ENCODE measurements around the gene PTPN5. TPM values are rescaled to one million over a fixed set of nuclear protein-coding genes. Genes with fewer than 3 reads are reported as not detected.
"Not testable (repeated sequence)": the region's sequence is repeated elsewhere in the genome, so short reads cannot be mapped to it uniquely, and the experiment has no call there.

Gene PTPN5
- not detected for total RNA-seq

GRCh38 chr11:18791207-18791968 lies at the start of gene PTPN5:
Gene PTPN5, minus strand, starts transcription at chr11:18791798. Its CDS starts 19,840 bp downstream, at chr11:18771958.
- intact Hi-C loops (cut with micrococcal nuclease) = no loop called here
- Mint-ChIP-seq H3K4me3 (peak within 1 kb of the TSS; percentile 14), H3K4me1 (ENCODE audit: low read depth) (peaks cover 2% of the 10 kb centered on the region), H3K27ac (no peak within 1 kb of the TSS), H3K36me3 (ENCODE audit: low read depth) (no peaks in the 10 kb centered on the region), H3K9me3 (no peaks in the 10 kb centered on the region), H3K27me3 (ENCODE audit: low read depth) (peaks cover 39% of the 10 kb centered on the region)
- DNase-seq = no peak
- CTCF ChIA-PET = no interaction called here

- CTCF ChIA-PET = no interaction called here
- Mint-ChIP-seq H3K4me3 (no peak overlapping the region), H3K4me1 (ENCODE audit: low read depth) (no peaks in the 10 kb centered on the region), H3K9me3 (peaks cover 12% of the 10 kb centered on the region), H3K27me3 (ENCODE audit: low read depth) (peaks cover 26% of the 10 kb centered on the region), H3K36me3 (ENCODE audit: low read depth) (no peaks in the 10 kb centered on the region), H3K27ac (no peak overlapping the region)
- DNase-seq = no peak
- intact Hi-C loops (cut with micrococcal nuclease) = no loop called here
Measured at GRCh38 chr11:18836417-18836816, 44.8 kb upstream of the PTPN5 start.

GRCh38 chr11:18834754-18835466 lies 43.3 kb upstream of the PTPN5 start:
- intact Hi-C loops (cut with micrococcal nuclease) = no loop called here
- no peak for DNase-seq
- Mint-ChIP-seq H3K9me3 (peaks cover 5% of the 10 kb centered on the region), H3K4me1 (ENCODE audit: low read depth) (no peaks in the 10 kb centered on the region), H3K27me3 (ENCODE audit: low read depth) (peaks cover 31% of the 10 kb centered on the region), H3K27ac (no peak overlapping the region), H3K4me3 (no peak overlapping the region), H3K36me3 (ENCODE audit: low read depth) (no peaks in the 10 kb centered on the region)
- CTCF ChIA-PET = interaction anchor here (0.6 to 0.8 kb wide), 2 partner anchors 47 to 101 kb away, joined by 3 read pairs; no protein-coding TSS in a partner anchor

GRCh38 chr11:18820160-18820559 lies 28.6 kb upstream of the PTPN5 start:
- H3K9me3 Mint-ChIP-seq; H3K27me3 Mint-ChIP-seq (ENCODE audit: low read depth); CTCF ChIA-PET; H3K4me3 Mint-ChIP-seq; intact Hi-C loops (cut with micrococcal nuclease); DNase-seq; H3K36me3 Mint-ChIP-seq (ENCODE audit: low read depth); H3K4me1 Mint-ChIP-seq (ENCODE audit: low read depth); H3K27ac Mint-ChIP-seq: not testable (repeated sequence)

- Mint-ChIP-seq H3K36me3 (ENCODE audit: low read depth) (no peaks in the 10 kb centered on the region), H3K27me3 (ENCODE audit: low read depth) (no peaks in the 10 kb centered on the region), H3K9me3 (no peaks in the 10 kb centered on the region), H3K4me3 (no peak overlapping the region), H3K27ac (no peak overlapping the region), H3K4me1 (ENCODE audit: low read depth) (no peaks in the 10 kb centered on the region)
- CTCF ChIA-PET = interaction anchor here (0.6 to 2.3 kb wide), 4 partner anchors 25 to 709 kb away, joined by 3 to 9 read pairs (median 4); no protein-coding TSS in a partner anchor
- DNase-seq = no peak
- intact Hi-C loops (cut with micrococcal nuclease) = no loop called here
Measured at GRCh38 chr11:18804199-18804999, 12.8 kb upstream of the PTPN5 start.

DNA sequence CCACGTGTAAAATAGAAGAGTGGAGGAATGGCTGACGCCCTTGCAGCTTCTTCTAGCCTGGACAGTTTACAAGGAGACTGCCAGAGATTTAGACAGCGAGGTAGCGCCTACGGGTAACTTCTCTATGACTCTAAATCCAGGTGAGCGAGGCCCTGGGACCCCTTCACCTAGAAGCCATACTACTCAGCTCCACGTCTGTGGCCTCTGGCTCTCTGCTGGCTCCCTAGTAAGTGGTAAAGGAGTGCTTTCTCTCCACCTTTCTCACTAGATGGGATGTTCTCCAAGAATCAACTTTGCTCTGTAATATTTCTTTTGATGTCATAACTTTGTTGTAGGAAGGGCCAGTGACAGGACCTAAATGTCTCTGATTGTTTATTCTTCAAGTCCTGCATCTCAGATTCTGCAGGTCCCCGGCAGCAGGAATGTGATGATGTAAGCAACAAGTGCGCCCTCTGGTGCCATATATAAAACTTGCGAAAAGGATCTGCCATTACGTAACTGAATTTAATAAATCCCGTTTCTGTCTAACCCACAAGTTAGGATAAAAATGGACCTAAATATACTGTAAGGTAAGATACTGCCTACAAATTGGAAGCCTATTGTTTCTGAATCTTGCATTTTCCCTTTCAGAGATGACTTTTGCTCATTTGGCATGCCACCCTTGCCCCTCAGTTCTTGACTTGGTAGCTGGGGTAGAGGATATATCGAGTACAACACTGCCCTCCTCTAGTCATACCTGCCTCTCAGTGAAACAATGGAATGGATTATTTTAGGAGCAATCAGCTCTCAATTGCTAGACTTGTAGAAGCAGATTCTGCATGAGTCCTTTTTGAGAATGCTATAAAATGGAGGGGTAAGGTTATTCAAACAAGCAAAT lies 11.0 kb upstream of the PTPN5 start:
- Mint-ChIP-seq H3K4me1 (ENCODE audit: low read depth) (no peaks in the 10 kb centered on the region), H3K27ac (no peak overlapping the region), H3K9me3 (no peaks in the 10 kb centered on the region), H3K4me3 (no peak overlapping the region), H3K36me3 (ENCODE audit: low read depth) (no peaks in the 10 kb centered on the region), H3K27me3 (ENCODE audit: low read depth) (peaks cover 3% of the 10 kb centered on the region)
- DNase-seq = peak; percentile 67
- intact Hi-C loops (cut with micrococcal nuclease) = loop anchor here (1.0 to 2.0 kb wide), 2 partner anchors 27 to 688 kb away; no protein-coding TSS in a partner anchor
- CTCF ChIA-PET = interaction anchor here (1.1 to 2.3 kb wide), 5 partner anchors 23 to 687 kb away, joined by 3 to 9 read pairs (median 5); no protein-coding TSS in a partner anchor

DNA sequence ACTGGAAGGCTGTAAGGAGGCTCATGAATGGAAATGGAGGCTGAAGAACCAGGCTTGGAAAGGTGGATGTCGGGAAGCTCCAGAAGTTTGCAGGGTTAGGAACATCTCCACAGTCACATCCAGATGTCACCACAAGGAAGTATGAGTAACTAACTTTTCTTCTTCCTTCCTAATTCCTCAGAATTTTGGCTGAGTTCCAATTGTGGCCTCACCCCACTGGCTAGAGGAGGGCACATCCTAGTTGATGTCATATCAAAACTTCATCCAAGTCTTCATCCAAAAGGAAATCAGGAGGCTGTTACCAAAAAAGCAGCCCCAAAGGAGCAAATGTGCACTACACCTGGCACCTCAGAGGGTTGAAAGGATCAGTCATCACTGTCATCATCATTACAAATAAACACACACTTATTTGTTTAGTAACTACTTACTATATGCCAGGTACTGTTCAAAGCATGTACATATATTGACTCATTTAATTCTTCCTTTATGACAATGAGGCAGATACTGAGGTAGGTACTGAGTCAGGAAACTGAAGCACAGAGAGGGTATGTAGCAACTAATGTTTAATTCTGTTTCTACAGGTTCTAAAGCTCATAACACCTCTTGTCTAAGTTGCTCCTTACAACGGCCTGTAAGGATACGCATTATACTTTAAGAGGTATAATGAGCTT lies 7.3 kb upstream of the PTPN5 start:
- CTCF ChIA-PET = interaction anchor here (2.3 kb wide), 1 partner anchor 24 kb away, joined by 10 read pairs; no protein-coding TSS in a partner anchor
- H3K27ac Mint-ChIP-seq = no peak overlapping the region
- intact Hi-C loops (cut with micrococcal nuclease) = no loop called here
- no peak for DNase-seq
- no peaks in the 10 kb centered on the region for H3K4me1 Mint-ChIP-seq (ENCODE audit: low read depth)
- no peaks in the 10 kb centered on the region for H3K9me3 Mint-ChIP-seq
- no peak overlapping the region for H3K4me3 Mint-ChIP-seq
- no peaks in the 10 kb centered on the region for H3K36me3 Mint-ChIP-seq (ENCODE audit: low read depth)
- peaks cover 8% of the 10 kb centered on the region for H3K27me3 Mint-ChIP-seq (ENCODE audit: low read depth)

GRCh38 chr11:18794956-18795355 lies 3.4 kb upstream of the PTPN5 start:
- CTCF ChIA-PET = interaction anchor here (1.8 kb wide), 1 partner anchor 16 kb away, joined by 4 read pairs; no protein-coding TSS in a partner anchor
- Mint-ChIP-seq H3K27me3 (ENCODE audit: low read depth) (peaks cover 33% of the 10 kb centered on the region), H3K4me3 (no peak overlapping the region), H3K27ac (no peak overlapping the region), H3K4me1 (ENCODE audit: low read depth) (peaks cover 2% of the 10 kb centered on the region), H3K9me3 (no peaks in the 10 kb centered on the region), H3K36me3 (ENCODE audit: low read depth) (no peaks in the 10 kb centered on the region)
- intact Hi-C loops (cut with micrococcal nuclease) = no loop called here
- DNase-seq = no peak

DNA sequence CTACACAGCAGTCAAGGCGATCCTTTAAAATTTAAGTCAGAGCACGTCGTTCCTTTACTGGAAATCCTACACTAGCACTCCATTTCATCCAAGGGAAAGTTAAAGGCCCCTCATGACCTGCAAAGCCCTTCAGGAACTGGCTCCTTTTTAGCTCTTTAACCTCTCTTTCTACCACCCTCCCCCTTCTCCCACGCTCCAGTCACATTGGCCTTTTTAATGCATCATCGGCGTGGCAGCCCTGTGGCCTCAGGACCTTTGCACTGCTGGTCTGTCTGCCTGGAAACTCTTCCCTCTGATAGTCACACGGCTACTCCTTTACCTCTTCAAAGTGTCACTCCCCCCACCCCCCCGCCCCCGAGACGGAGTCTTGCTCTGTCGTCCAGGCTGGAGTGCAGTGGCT lies 1.2 kb upstream of the PTPN5 start:
- CTCF ChIA-PET = interaction anchor here (1.2 to 1.4 kb wide), 2 partner anchors 17 to 28 kb away, joined by 4 read pairs; no protein-coding TSS in a partner anchor
- Mint-ChIP-seq H3K36me3 (ENCODE audit: low read depth) (no peaks in the 10 kb centered on the region), H3K4me3 (no peak overlapping the region), H3K4me1 (ENCODE audit: low read depth) (peaks cover 2% of the 10 kb centered on the region), H3K9me3 (no peaks in the 10 kb centered on the region), H3K27ac (no peak overlapping the region), H3K27me3 (ENCODE audit: low read depth) (peaks cover 47% of the 10 kb centered on the region)
- intact Hi-C loops (cut with micrococcal nuclease) = no loop called here
- DNase-seq = no peak

- Mint-ChIP-seq H3K4me3 (peak overlapping the region; percentile 14), H3K9me3 (no peaks in the 10 kb centered on the region), H3K27ac (no peak overlapping the region), H3K27me3 (ENCODE audit: low read depth) (peaks cover 42% of the 10 kb centered on the region), H3K4me1 (ENCODE audit: low read depth) (peaks cover 2% of the 10 kb centered on the region), H3K36me3 (ENCODE audit: low read depth) (no peaks in the 10 kb centered on the region)
- intact Hi-C loops (cut with micrococcal nuclease) = no loop called here
- no peak for DNase-seq
- CTCF ChIA-PET = interaction anchor here (1.4 kb wide), 1 partner anchor 17 kb away, joined by 4 read pairs; no protein-coding TSS in a partner anchor
Measured at GRCh38 chr11:18791969-18792628, 501 bp upstream of the PTPN5 start.

DNA sequence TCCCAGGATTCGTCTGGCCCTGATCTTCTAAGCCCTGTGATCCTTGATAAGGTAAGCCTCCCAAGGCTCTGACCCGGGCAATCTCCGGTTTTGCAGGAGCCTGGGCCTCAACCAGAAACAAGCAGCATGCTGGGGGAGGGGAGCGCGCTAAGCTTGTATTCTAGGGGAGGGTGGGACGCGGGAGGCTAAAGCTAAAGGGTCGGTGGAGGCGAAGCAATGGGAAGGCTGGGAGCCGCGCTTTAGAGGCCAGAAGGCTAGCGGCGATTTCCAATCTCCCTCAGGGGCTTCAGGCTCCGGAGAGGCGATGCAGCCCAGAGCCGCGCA lies 753 bp downstream of the PTPN5 start:
- intact Hi-C loops (cut with micrococcal nuclease) = no loop called here
- H3K36me3 Mint-ChIP-seq (ENCODE audit: low read depth) = no peaks in the 10 kb centered on the region
- CTCF ChIA-PET = interaction anchor here (1.1 kb wide), 1 partner anchor 15 kb away, joined by 5 read pairs; no protein-coding TSS in a partner anchor
- no peaks in the 10 kb centered on the region for H3K9me3 Mint-ChIP-seq
- H3K27me3 Mint-ChIP-seq (ENCODE audit: low read depth) = peaks cover 39% of the 10 kb centered on the region
- H3K4me3 Mint-ChIP-seq = no peak overlapping the region
- no peak overlapping the region for H3K27ac Mint-ChIP-seq
- H3K4me1 Mint-ChIP-seq (ENCODE audit: low read depth) = peaks cover 2% of the 10 kb centered on the region
- DNase-seq = no peak
